HEK293 (cell line): ENCODE results near the gene CALML4.
"Not testable (repeated sequence)": the region's sequence is repeated elsewhere in the genome, so short reads cannot be mapped to it uniquely, and the experiment has no call there.

Experiments
- CTCF ChIA-PET: fragments of 350-600 bp; formaldehyde crosslinking; extraction: SDS; loops from one replicate; lab custom pipeline; 2021; ENCODE audit warnings: antibody characterized with exemption; lab: Yijun Ruan, JAX
- POLR2A ChIA-PET: fragments of 300-600 bp; formaldehyde crosslinking; extraction: SDS; loops from one replicate; lab custom pipeline; 2020; ENCODE audit warnings: antibody characterized with exemption, inconsistent platforms; lab: Yijun Ruan, JAX
- H3K27ac ChIP-seq: fragments of 200-500 bp; sonication (Bioruptor generic); 2 replicates; pipeline ENCODE4 v1.5.1; 2014; ENCODE audit warnings: low read depth, low read length, control low read depth, inconsistent platforms; ENCODE audit errors: extremely low read depth
- H3K36me3 ChIP-seq, 2 experiments: fragments of 200-500 bp in 1 of 2; sonication (Bioruptor generic) in 1 of 2; 1 replicate in 1 of 2; 2 replicates in 1 of 2; pipeline ENCODE4 v1.5.1; 2014 to 2017; ENCODE audit warnings: inconsistent platforms in 2 of 2, low read length in 2 of 2; ENCODE audit not compliant: control insufficient read depth in 2 of 2, insufficient read depth in 1 of 2
- H3K4me1 ChIP-seq: fragments of 200-500 bp; sonication (Bioruptor generic); 2 replicates; pipeline ENCODE4 v1.5.1; 2014; ENCODE audit warnings: mild to moderate bottlenecking, low read length, inconsistent platforms; ENCODE audit not compliant: control insufficient read depth, insufficient read depth
- H3K4me3 ChIP-seq: 2 replicates; pipeline ENCODE4 v1.5.1; 2011; ENCODE audit warnings: low read depth, mild to moderate bottlenecking, control low read depth, low read length, moderate library complexity
- H3K9me3 ChIP-seq: fragments of 200-500 bp; sonication (Bioruptor generic); 2 replicates; pipeline ENCODE4 v1.5.1; 2014; ENCODE audit warnings: low read depth, low read length, inconsistent platforms; ENCODE audit not compliant: control insufficient read depth, insufficient read depth
- CTCF ChIP-seq: fragments of 450-650 bp; formaldehyde crosslinking; IDR thresholded peaks from 2 replicates; pipeline ENCODE4 v1.5.1; 2016; ENCODE audit warnings: missing biosample characterization, missing genetic modification characterization
- GFI1B ChIP-seq: fragments of 450-650 bp; formaldehyde crosslinking; IDR thresholded peaks from 2 replicates; pipeline ENCODE4 v1.5.1; 2016; ENCODE audit warnings: missing biosample characterization, missing genetic modification characterization
- KLF10 ChIP-seq: fragments of 450-650 bp; IDR thresholded peaks from 2 replicates; pipeline ENCODE4 v1.5.1; 2018; ENCODE audit warnings: missing biosample characterization, mild to moderate bottlenecking, missing genetic modification characterization
- MYNN ChIP-seq: fragments of 450-650 bp; formaldehyde crosslinking; IDR thresholded peaks from 2 replicates; pipeline ENCODE4 v1.5.1; 2016; ENCODE audit warnings: missing biosample characterization, missing genetic modification characterization, borderline replicate concordance
- RBAK ChIP-seq: fragments of 450-650 bp; formaldehyde crosslinking; IDR thresholded peaks from 2 replicates; pipeline ENCODE4 v1.5.1; 2016; ENCODE audit warnings: missing biosample characterization, missing genetic modification characterization
- SCRT2 ChIP-seq: fragments of 450-650 bp; formaldehyde crosslinking; IDR thresholded peaks from 2 replicates; pipeline ENCODE4 v1.5.1; 2016; ENCODE audit warnings: missing biosample characterization, missing genetic modification characterization
- SP2 ChIP-seq: fragments of 450-650 bp; formaldehyde crosslinking; IDR thresholded peaks from 2 replicates; pipeline ENCODE4 v1.5.1; 2016; ENCODE audit warnings: missing biosample characterization, missing genetic modification characterization
- SP7 ChIP-seq: fragments of 450-650 bp; formaldehyde crosslinking; IDR thresholded peaks from 2 replicates; pipeline ENCODE4 v1.5.1; 2016; ENCODE audit warnings: missing biosample characterization, missing genetic modification characterization
- WT1 ChIP-seq: fragments of 450-650 bp; formaldehyde crosslinking; IDR thresholded peaks from 2 replicates; pipeline ENCODE4 v1.5.1; 2016; ENCODE audit warnings: missing biosample characterization, missing genetic modification characterization
- ZBTB21 ChIP-seq: fragments of 450-650 bp; formaldehyde crosslinking; IDR thresholded peaks from 2 replicates; pipeline ENCODE4 v1.5.1; 2017; ENCODE audit warnings: missing biosample characterization, missing genetic modification characterization
- ZBTB8A ChIP-seq: fragments of 450-650 bp; formaldehyde crosslinking; IDR thresholded peaks from 2 replicates; pipeline ENCODE4 v1.5.1; 2016; ENCODE audit warnings: missing biosample characterization, missing genetic modification characterization
- ZNF146 ChIP-seq: fragments of 450-650 bp; formaldehyde crosslinking; IDR thresholded peaks from 2 replicates; pipeline ENCODE4 v1.5.1; 2016; ENCODE audit warnings: missing biosample characterization, missing genetic modification characterization
- ZNF169 ChIP-seq: fragments of 450-650 bp; formaldehyde crosslinking; IDR thresholded peaks from 2 replicates; pipeline ENCODE4 v1.5.1; 2016; ENCODE audit warnings: missing biosample characterization, missing genetic modification characterization
- ZNF19 ChIP-seq: fragments of 450-650 bp; formaldehyde crosslinking; IDR thresholded peaks from 2 replicates; pipeline ENCODE4; 2016; ENCODE audit warnings: missing biosample characterization, missing genetic modification characterization, low read depth
- ZNF324 ChIP-seq: fragments of 450-650 bp; formaldehyde crosslinking; IDR thresholded peaks from 2 replicates; pipeline ENCODE4 v1.5.1; 2016; ENCODE audit warnings: missing biosample characterization, missing genetic modification characterization
- ZNF335 ChIP-seq: fragments of 450-650 bp; formaldehyde crosslinking; conservative IDR thresholded peaks from 2 replicates; pipeline ENCODE4 v1.5.1; 2016; ENCODE audit warnings: missing biosample characterization, missing genetic modification characterization
- ZNF341 ChIP-seq: fragments of 450-650 bp; formaldehyde crosslinking; IDR thresholded peaks from 2 replicates; pipeline ENCODE4; 2016; ENCODE audit warnings: low read depth, missing biosample characterization, missing genetic modification characterization
- ZNF350 ChIP-seq: fragments of 450-650 bp; formaldehyde crosslinking; IDR thresholded peaks from 2 replicates; pipeline ENCODE4 v1.5.0; 2017; ENCODE audit warnings: missing biosample characterization, mild to moderate bottlenecking, missing genetic modification characterization
- ZNF394 ChIP-seq: fragments of 450-650 bp; formaldehyde crosslinking; IDR thresholded peaks from 2 replicates; pipeline ENCODE4 v1.5.1; 2016; ENCODE audit warnings: missing biosample characterization, missing genetic modification characterization, mild to moderate bottlenecking, moderate library complexity, borderline replicate concordance
- ZNF398 ChIP-seq: fragments of 450-650 bp; formaldehyde crosslinking; IDR thresholded peaks from 2 replicates; pipeline ENCODE4 v1.5.1; 2017; ENCODE audit warnings: missing biosample characterization, missing genetic modification characterization
- ZNF426 ChIP-seq: fragments of 450-650 bp; formaldehyde crosslinking; IDR thresholded peaks from 2 replicates; pipeline ENCODE4 v1.5.1; 2017; ENCODE audit warnings: missing biosample characterization, missing genetic modification characterization, mild to moderate bottlenecking, inconsistent platforms, moderate library complexity
- ZNF48 ChIP-seq: fragments of 450-650 bp; formaldehyde crosslinking; IDR thresholded peaks from 2 replicates; pipeline ENCODE4 v1.5.1; 2016; ENCODE audit warnings: missing biosample characterization, missing genetic modification characterization
- ZNF623 ChIP-seq: fragments of 450-650 bp; formaldehyde crosslinking; IDR thresholded peaks from 2 replicates; pipeline ENCODE4 v1.5.1; 2016; ENCODE audit warnings: missing biosample characterization, missing genetic modification characterization
- ZNF645 ChIP-seq: fragments of 450-650 bp; formaldehyde crosslinking; IDR thresholded peaks from 2 replicates; pipeline ENCODE4; 2016; ENCODE audit warnings: missing biosample characterization, missing genetic modification characterization
- ZNF677 ChIP-seq: fragments of 450-650 bp; IDR thresholded peaks from 2 replicates; pipeline ENCODE4 v1.5.0; 2018; ENCODE audit warnings: missing biosample characterization, mild to moderate bottlenecking, missing genetic modification characterization, moderate library complexity
- ZNF791 ChIP-seq: fragments of 450-650 bp; formaldehyde crosslinking; IDR thresholded peaks from 2 replicates; pipeline ENCODE4 v1.5.1; 2016; ENCODE audit warnings: missing biosample characterization, missing genetic modification characterization
- ZNF792 ChIP-seq: fragments of 450-650 bp; formaldehyde crosslinking; IDR thresholded peaks from 2 replicates; pipeline ENCODE4 v1.5.1; 2016; ENCODE audit warnings: missing biosample characterization, missing genetic modification characterization
- ZNF830 ChIP-seq: fragments of 450-650 bp; IDR thresholded peaks from 2 replicates; pipeline ENCODE4 v1.5.0; 2018; ENCODE audit warnings: missing biosample characterization, missing genetic modification characterization, low read depth, mild to moderate bottlenecking, moderate library complexity
- ZXDB ChIP-seq: fragments of 450-650 bp; formaldehyde crosslinking; IDR thresholded peaks from 2 replicates; pipeline ENCODE4 v1.5.1; 2016; ENCODE audit warnings: missing biosample characterization, missing genetic modification characterization

CALML4 gene

GRCh38 chr15:68227643-68228142 lies 22.6 kb upstream of the CALML4 start (continued):
- no peak for TF ChIP-seq ZNF324 (tag by site-specific recombination)
- no peak for TF ChIP-seq ZNF792 (tag by site-specific recombination)
- TF ChIP-seq SCRT2 (tag by site-specific recombination), result no peak
- TF ChIP-seq ZXDB (tag by site-specific recombination), result no peak
- peak; percentile 5; the same call in 1 of the 2 replicates for TF ChIP-seq WT1 (tag by site-specific recombination)
- no peak for TF ChIP-seq ZNF350 (tag by site-specific recombination)
- TF ChIP-seq ZBTB21 (tag by site-specific recombination), result no peak
- no peak for TF ChIP-seq ZNF394 (tag by site-specific recombination)
- 0 out of 2 replicates have a peak, but pooled peaks have one; percentile 12 for TF ChIP-seq MYNN (tag by site-specific recombination)
- no peak for TF ChIP-seq ZNF169
- no peak for TF ChIP-seq KLF10 (tag by site-specific recombination)
- no peak for TF ChIP-seq ZNF645 (tag by site-specific recombination)
- TF ChIP-seq ZNF341 (tag by site-specific recombination), result no peak
- no peak for TF ChIP-seq ZNF426 (tag by site-specific recombination)
- TF ChIP-seq ZNF791, result no peak
- no peak for TF ChIP-seq RBAK (tag by site-specific recombination)
- no peak for TF ChIP-seq ZNF623 (tag by site-specific recombination)
- TF ChIP-seq ZNF335 (tag by site-specific recombination), result no peak
- peak; percentile 32; the same call in 1 of the 2 replicates for TF ChIP-seq ZBTB8A (tag by site-specific recombination)
- TF ChIP-seq ZNF398 (tag by site-specific recombination), result no peak
- no peak for TF ChIP-seq ZNF48 (tag by site-specific recombination)

- H3K36me3 ChIP-seq, POLR2A ChIA-PET, H3K4me3 ChIP-seq, H3K9me3 ChIP-seq, H3K27ac ChIP-seq, H3K4me1 ChIP-seq: not testable (repeated sequence)
- CTCF ChIA-PET, result interaction anchor here (0.9 kb wide), 1 partner anchor 28 kb away, joined by 3 read pairs; no protein-coding TSS in a partner anchor
Measured at GRCh38 chr15:68225442-68225841, 20.3 kb upstream of the CALML4 start.

GRCh38 chr15:68224546-68225250 lies 19.6 kb upstream of the CALML4 start:
- POLR2A ChIA-PET, result interaction anchor here (0.6 to 0.7 kb wide), 2 partner anchors 64 to 704 kb away, joined by 4 to 6 read pairs; partner anchors contain the start of gene C15orf61
- Histone ChIP-seq H3K27ac (no peak overlapping the region), H3K4me1 (no peaks in the 10 kb centered on the region; the same call in 1 of the 2 replicates), H3K4me3 (no peak overlapping the region), H3K9me3 (no peaks in the 10 kb centered on the region), H3K36me3 (peaks cover 6 to 11% of the 10 kb centered on the region in 2 experiments; a peak in 2 of 3 replicates)
- CTCF ChIA-PET, result interaction anchor here (0.7 to 0.9 kb wide), 2 partner anchors 15 to 29 kb away, joined by 3 read pairs; no protein-coding TSS in a partner anchor
- TF ChIP-seq SP7 (tag by site-specific recombination), result no peak
- no peak for TF ChIP-seq ZNF48 (tag by site-specific recombination)
- no peak for TF ChIP-seq ZNF19 (tag by site-specific recombination)
- TF ChIP-seq RBAK (tag by site-specific recombination), result no peak
- no peak for TF ChIP-seq ZNF830 (tag by site-specific recombination)
- TF ChIP-seq ZNF146, result no peak
- TF ChIP-seq GFI1B (tag by site-specific recombination), result no peak
- TF ChIP-seq CTCF (tag by site-specific recombination), result no peak
- no peak for TF ChIP-seq ZNF677
- no peak for TF ChIP-seq SP2 (tag by site-specific recombination)
